ENCODE results near the gene NSD1. TPM values are rescaled to one million over a fixed set of nuclear protein-coding genes. Genes with fewer than 3 reads are reported as not detected.

Gene NSD1
- total RNA-seq, 1 experiment from 2014 or later, result 58.8 TPM

DNA sequence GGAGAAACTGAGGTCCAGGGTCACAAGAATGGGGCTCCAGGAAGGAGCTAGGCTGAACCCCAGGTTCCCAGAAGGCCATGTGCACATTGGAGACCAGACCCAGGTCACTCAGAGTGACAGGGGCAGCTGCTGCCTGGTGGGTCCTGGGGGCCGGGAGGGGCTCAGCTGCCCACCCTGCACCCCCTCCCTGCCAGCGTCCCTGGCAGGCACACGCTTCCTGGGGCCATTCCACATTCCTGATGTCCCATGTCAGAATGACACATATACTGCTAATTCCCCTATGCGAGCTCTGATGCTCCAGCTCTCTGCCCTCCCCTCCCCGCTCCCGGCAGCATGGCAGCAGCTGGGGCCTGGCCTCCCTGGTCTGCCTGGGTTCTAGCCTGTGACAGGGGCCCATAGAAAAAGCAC, 32.9 kb upstream of the NSD1 start:
- no peak overlapping the region for H3K4me2 ChIP-seq (ENCODE audit: low read length)
- 0 out of 4 replicates have a peak, but pooled peaks cover 0 to 2% of the 10 kb centered on the region in 2 experiments for H3K36me3 ChIP-seq (ENCODE audit: control insufficient read depth in 1 of 2, insufficient read depth in 2 of 2, low read length in 2 of 2)
- no peak overlapping the region for H3K27ac ChIP-seq (ENCODE audit: low read depth, low read length)
- H3K9me3 ChIP-seq (ENCODE audit: control insufficient read depth in 1 of 2, insufficient read depth in 1 of 2, low read depth in 1 of 2, low read length in 2 of 2), result no peaks in the 10 kb centered on the region
- H3K79me2 ChIP-seq (ENCODE audit: insufficient read depth, low read length), result no peaks in the 10 kb centered on the region
- H3K27me3 ChIP-seq (ENCODE audit: insufficient read depth, low read length), result no peaks in the 10 kb centered on the region
- BruUV-seq (replicated peaks), result no TSS peak
- no peak overlapping the region for H3K4me3 ChIP-seq (replicated peaks in 1 of 2; ENCODE audit: low read depth in 1 of 2, low read length in 2 of 2)
- intact Hi-C loops (cut with micrococcal nuclease), result no loop called here
- POLR2A ChIA-PET, result no interaction called here
- DNase-seq (ENCODE audit: low read depth, low spot score) (no peak), ATAC-seq (peak; percentile 21; the same call in 1 of the 2 replicates)
- TF ChIP-seq, protein P1, sequence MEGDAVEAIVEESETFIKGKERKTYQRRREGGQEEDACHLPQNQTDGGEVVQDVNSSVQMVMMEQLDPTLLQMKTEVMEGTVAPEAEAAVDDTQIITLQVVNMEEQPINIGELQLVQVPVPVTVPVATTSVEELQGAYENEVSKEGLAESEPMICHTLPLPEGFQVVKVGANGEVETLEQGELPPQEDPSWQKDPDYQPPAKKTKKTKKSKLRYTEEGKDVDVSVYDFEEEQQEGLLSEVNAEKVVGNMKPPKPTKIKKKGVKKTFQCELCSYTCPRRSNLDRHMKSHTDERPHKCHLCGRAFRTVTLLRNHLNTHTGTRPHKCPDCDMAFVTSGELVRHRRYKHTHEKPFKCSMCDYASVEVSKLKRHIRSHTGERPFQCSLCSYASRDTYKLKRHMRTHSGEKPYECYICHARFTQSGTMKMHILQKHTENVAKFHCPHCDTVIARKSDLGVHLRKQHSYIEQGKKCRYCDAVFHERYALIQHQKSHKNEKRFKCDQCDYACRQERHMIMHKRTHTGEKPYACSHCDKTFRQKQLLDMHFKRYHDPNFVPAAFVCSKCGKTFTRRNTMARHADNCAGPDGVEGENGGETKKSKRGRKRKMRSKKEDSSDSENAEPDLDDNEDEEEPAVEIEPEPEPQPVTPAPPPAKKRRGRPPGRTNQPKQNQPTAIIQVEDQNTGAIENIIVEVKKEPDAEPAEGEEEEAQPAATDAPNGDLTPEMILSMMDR (IDR thresholded peaks at IDR 0.05 in 2 of 3, conservative IDR thresholded peaks at IDR 0.05 in 1 of 3; ENCODE audit: borderline replicate concordance in 1 of 3, insufficient read depth in 1 of 3, low read depth in 2 of 3, low read length in 2 of 3), result no peak
- TF ChIP-seq, protein P2, sequence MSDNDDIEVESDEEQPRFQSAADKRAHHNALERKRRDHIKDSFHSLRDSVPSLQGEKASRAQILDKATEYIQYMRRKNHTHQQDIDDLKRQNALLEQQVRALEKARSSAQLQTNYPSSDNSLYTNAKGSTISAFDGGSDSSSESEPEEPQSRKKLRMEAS (IDR thresholded peaks at IDR 0.05), result no peak
- no peak for TF ChIP-seq ZFX (IDR thresholded peaks at IDR 0.05)
- no peak for TF ChIP-seq POLR2A (IDR thresholded peaks at IDR 0.05; ENCODE audit: borderline replicate concordance, extremely low read depth, insufficient read depth, insufficient read length)
- TF ChIP-seq ELF1 (IDR thresholded peaks at IDR 0.05; ENCODE audit: borderline replicate concordance, low read depth), result no peak
- no peak for TF ChIP-seq CBX3 (IDR thresholded peaks at IDR 0.05; ENCODE audit: low read depth)
- no peak for TF ChIP-seq ZNF274 (IDR thresholded peaks at IDR 0.05; ENCODE audit: low read depth, low read length)
- no peak for TF ChIP-seq EZH2 (IDR thresholded peaks at IDR 0.05)
- TF ChIP-seq SIN3A (IDR thresholded peaks at IDR 0.05; ENCODE audit: low read depth), result no peak
- TF ChIP-seq SRF (IDR thresholded peaks at IDR 0.05; ENCODE audit: low read depth), result no peak
- TF ChIP-seq, protein P3, sequence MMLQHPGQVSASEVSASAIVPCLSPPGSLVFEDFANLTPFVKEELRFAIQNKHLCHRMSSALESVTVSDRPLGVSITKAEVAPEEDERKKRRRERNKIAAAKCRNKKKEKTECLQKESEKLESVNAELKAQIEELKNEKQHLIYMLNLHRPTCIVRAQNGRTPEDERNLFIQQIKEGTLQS (IDR thresholded peaks at IDR 0.05), result no peak
- TF ChIP-seq TCF7L2 (IDR thresholded peaks at IDR 0.05; ENCODE audit: borderline replicate concordance, extremely low read depth, insufficient read depth, insufficient read length), result no peak
- no peak for TF ChIP-seq FOSL1 (IDR thresholded peaks at IDR 0.05; ENCODE audit: low read depth)
- no peak for TF ChIP-seq EZH2phosphoT487 (IDR thresholded peaks at IDR 0.05; ENCODE audit: borderline replicate concordance)
- TF ChIP-seq CEBPB (IDR thresholded peaks at IDR 0.05; ENCODE audit: low read depth), result no peak
- TF ChIP-seq YY1 (IDR thresholded peaks at IDR 0.05; ENCODE audit: extremely low read depth, insufficient replicate concordance, low read depth, low read length), result no peak
- TF ChIP-seq REST (IDR thresholded peaks at IDR 0.05; ENCODE audit: low read depth), result no peak
- H4K20me1 ChIP-seq (ENCODE audit: insufficient read depth), result no peaks in the 10 kb centered on the region
- no peaks in the 10 kb centered on the region for H3K9me2 ChIP-seq (ENCODE audit: insufficient read depth)
- H3K4me1 ChIP-seq (ENCODE audit: control insufficient read depth in 1 of 2, insufficient read depth in 2 of 2, low read length in 2 of 2), result peaks cover 0 to 6% of the 10 kb centered on the region in 2 experiments; a peak in 1 of 4 replicates
- no peak overlapping the region for H3K9ac ChIP-seq (ENCODE audit: low read length)
- RAD21 ChIA-PET (ENCODE audit: low non-redundant PET in 1 of 2, low total read pairs in 2 of 2, uncharacterized antibody in 2 of 2, unreplicated experiment in 2 of 2), result no interaction called here
- H2AFZ ChIP-seq (ENCODE audit: low read depth, low read length, poor library complexity, severe bottlenecking), result no peak overlapping the region
- CTCF ChIA-PET, result interaction anchor here (1.0 kb wide), 1 partner anchor 11 kb away, joined by 3 read pairs; no protein-coding TSS in a partner anchor

Data from HCT116 (cell line).